GM12872 (cell line): Measurements from ENCODE around the gene AADAC.

ENCODE experiments used
- TF ChIP-seq, protein P1 (sequence below): IDR thresholded peaks from 3 replicates; pipeline ENCODE4 v1.5.1; 2011; ENCODE audit warnings: low read depth, mild to moderate bottlenecking, low read length, moderate library complexity; ENCODE audit not compliant: insufficient read depth

Gene AADAC

GRCh38 chr3:151800431-151800830 is 13.5 kb upstream of the AADAC start:
- TF ChIP-seq, protein P1, sequence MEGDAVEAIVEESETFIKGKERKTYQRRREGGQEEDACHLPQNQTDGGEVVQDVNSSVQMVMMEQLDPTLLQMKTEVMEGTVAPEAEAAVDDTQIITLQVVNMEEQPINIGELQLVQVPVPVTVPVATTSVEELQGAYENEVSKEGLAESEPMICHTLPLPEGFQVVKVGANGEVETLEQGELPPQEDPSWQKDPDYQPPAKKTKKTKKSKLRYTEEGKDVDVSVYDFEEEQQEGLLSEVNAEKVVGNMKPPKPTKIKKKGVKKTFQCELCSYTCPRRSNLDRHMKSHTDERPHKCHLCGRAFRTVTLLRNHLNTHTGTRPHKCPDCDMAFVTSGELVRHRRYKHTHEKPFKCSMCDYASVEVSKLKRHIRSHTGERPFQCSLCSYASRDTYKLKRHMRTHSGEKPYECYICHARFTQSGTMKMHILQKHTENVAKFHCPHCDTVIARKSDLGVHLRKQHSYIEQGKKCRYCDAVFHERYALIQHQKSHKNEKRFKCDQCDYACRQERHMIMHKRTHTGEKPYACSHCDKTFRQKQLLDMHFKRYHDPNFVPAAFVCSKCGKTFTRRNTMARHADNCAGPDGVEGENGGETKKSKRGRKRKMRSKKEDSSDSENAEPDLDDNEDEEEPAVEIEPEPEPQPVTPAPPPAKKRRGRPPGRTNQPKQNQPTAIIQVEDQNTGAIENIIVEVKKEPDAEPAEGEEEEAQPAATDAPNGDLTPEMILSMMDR = no peak

DNA sequence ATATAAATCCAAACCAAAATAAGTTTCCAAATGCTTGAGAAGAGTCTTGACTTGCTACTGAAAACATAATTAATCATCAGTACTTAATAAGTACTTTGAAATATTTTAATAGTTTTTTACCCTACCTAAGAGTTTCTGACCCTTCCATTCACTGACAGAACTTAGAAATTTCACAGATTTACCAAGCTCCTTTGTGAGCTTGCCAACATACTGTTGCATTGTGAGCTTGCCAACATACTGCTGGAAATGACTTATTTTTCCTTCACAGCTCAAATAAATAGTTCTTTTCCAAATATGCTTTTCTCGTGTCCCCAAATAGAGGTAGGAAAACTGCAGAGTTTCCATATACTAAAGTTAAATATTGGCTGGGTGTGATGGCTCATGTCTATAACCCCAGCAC is 9.6 kb upstream of the AADAC start:
- TF ChIP-seq, protein P1 = no peak

- TF ChIP-seq, protein P1 = no peak
Measured at GRCh38 chr3:151806838-151807237, 7.1 kb upstream of the AADAC start.

DNA sequence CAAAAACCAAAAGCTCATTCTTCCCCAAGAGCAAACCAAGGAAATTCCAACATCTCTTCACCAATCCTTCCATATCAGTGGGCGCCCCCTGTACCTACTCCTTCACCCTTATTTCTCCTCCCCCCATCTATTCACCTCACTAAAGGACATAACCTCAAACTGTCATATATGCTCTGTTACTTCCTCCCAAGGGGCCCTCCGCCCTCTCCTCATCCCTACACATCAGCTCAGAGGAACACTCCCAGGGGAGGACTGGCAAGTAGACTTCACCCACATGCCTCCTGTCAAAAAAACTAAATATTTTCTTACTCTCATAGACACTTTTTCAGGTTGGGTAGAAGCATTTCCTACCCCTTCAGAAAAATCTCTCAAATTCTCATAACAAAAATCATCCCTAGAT is 2.4 kb upstream of the AADAC start:
- TF ChIP-seq, protein P1 = no peak

GRCh38 chr3:151814588-151814987 is 672 bp downstream of the AADAC start:
- TF ChIP-seq, protein P1 = no peak

- TF ChIP-seq, protein P1 = no peak
Measured at GRCh38 chr3:151816091-151816604, 2.2 kb downstream of the AADAC start.

DNA sequence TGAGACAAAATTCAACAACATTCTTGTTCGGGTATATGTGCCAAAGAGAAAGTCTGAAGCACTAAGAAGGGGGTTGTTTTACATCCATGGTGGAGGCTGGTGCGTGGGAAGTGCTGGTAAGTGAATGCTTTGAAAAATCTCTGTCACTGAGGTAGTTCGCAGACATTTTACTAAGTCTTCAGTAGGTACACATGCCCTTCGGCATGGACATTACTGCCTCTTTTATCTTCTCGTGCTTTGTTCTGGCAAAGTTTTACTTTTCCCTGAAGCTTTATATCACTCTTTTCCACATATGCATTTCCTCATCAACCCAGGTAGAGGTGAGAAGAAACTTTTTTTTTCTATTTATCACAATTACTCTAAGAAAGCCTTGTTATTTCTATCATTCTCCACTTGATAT is 3.6 kb downstream of the AADAC start:
- TF ChIP-seq, protein P1 = no peak
